SK-N-SH (cell line): ENCODE results near the gene MYO1F. TPM values are rescaled to one million over a fixed set of nuclear protein-coding genes. Genes with fewer than 3 reads are reported as not detected.

Source experiments
- CTCF ChIA-PET: fragments of 300-600, 350-600 bp; formaldehyde crosslinking; extraction: SDS; loops from one replicate; lab custom pipeline; 2021; lab: Yijun Ruan, JAX
- POLR2A ChIA-PET: fragments of 350-600 bp; sonication (Branson Sonifier 250); formaldehyde crosslinking; extraction: SDS; loops from one replicate; lab custom pipeline; 2020; ENCODE audit warnings: antibody characterized with exemption, inconsistent platforms; lab: Yijun Ruan, JAX
- DNase-seq: peaks from one replicate; pipeline ENCODE4 v3.0.0; 2012
- H2AFZ ChIP-seq: fragments of 200-600 bp; sonication (generic); 2 replicates; pipeline ENCODE4 v1.8.1; 2016; ENCODE audit warnings: antibody characterized with exemption, mild to moderate bottlenecking, low read depth
- H3F3A ChIP-seq: fragments of 200-600 bp; sonication (generic); replicated peaks from 2 replicates; pipeline ENCODE3; 2016; ENCODE audit warnings: antibody characterized with exemption, mild to moderate bottlenecking; ENCODE audit not compliant: insufficient read depth
- H3K27ac ChIP-seq, 2 experiments: fragments of 200-500 bp in 1 of 2; fragments of 200-600 bp in 1 of 2; sonication (Bioruptor generic) in 1 of 2; sonication (generic), shearing (Covaris generic) in 1 of 2; 2 replicates each; pipeline versions ENCODE4 v1.5.1 to v1.6.1; 2014 to 2016; ENCODE audit warnings: low read depth in 2 of 2, inconsistent platforms in 1 of 2, low read length in 1 of 2, mild to moderate bottlenecking in 1 of 2, mixed read lengths in 1 of 2
- H3K27me3 ChIP-seq: fragments of 200-600 bp; sonication (generic), shearing (Covaris generic); 2 replicates; pipeline ENCODE4 v1.6.1; 2016; ENCODE audit warnings: mixed run types; ENCODE audit not compliant: insufficient read depth
- H3K36me3 ChIP-seq, 2 experiments: fragments of 200-500 bp in 1 of 2; fragments of 200-600 bp in 1 of 2; sonication (Bioruptor generic) in 1 of 2; sonication (generic) in 1 of 2; replicated peaks in 1 of 2; 2 replicates each; pipeline versions ENCODE3 to v1.5.1; 2014 to 2016; ENCODE audit warnings: low read length in 1 of 2, mild to moderate bottlenecking in 1 of 2; ENCODE audit not compliant: insufficient read depth in 2 of 2, control insufficient read depth in 1 of 2
- H3K4me1 ChIP-seq, 2 experiments: fragments of 200-500 bp in 1 of 2; fragments of 200-600 bp in 1 of 2; sonication (Bioruptor generic) in 1 of 2; sonication (generic), shearing (Covaris generic) in 1 of 2; 2 replicates each; pipeline versions ENCODE4 v1.5.1 to v1.6.1; 2014 to 2016; ENCODE audit warnings: low read depth in 1 of 2, low read length in 1 of 2, mixed run types in 1 of 2; ENCODE audit not compliant: insufficient read depth in 2 of 2, control insufficient read depth in 1 of 2
- H3K4me2 ChIP-seq: fragments of 200-600 bp; sonication (generic), shearing (Covaris generic); 2 replicates; pipeline ENCODE4 v1.6.1; 2017; ENCODE audit warnings: mixed run types
- H3K4me3 ChIP-seq, 2 experiments: fragments of 200-500 bp in 1 of 2; fragments of 200-600 bp in 1 of 2; sonication (Bioruptor generic) in 1 of 2; sonication (generic), shearing (Covaris generic) in 1 of 2; 2 replicates each; pipeline versions ENCODE4 v1.5.1 to v1.8.1; 2014 to 2016; ENCODE audit warnings: low read depth in 2 of 2, inconsistent platforms in 1 of 2, low read length in 1 of 2, mild to moderate bottlenecking in 1 of 2, mixed read lengths in 1 of 2, moderate library complexity in 1 of 2
- H3K79me2 ChIP-seq: fragments of 200-600 bp; sonication (generic); 2 replicates; pipeline ENCODE4 v1.8.1; 2017; ENCODE audit warnings: mild to moderate bottlenecking; ENCODE audit not compliant: insufficient read depth
- H3K9ac ChIP-seq: fragments of 200-600 bp; sonication (generic); 2 replicates; pipeline ENCODE4 v1.6.1; 2017; ENCODE audit warnings: mixed run types
- H3K9me2 ChIP-seq: fragments of 200-600 bp; sonication (generic); 2 replicates; pipeline ENCODE4 v1.6.1; 2017; ENCODE audit warnings: mixed run types
- H3K9me3 ChIP-seq: fragments of 200-600 bp; sonication (generic); 2 replicates; pipeline ENCODE4 v1.6.1; 2017; ENCODE audit warnings: mixed run types, mild to moderate bottlenecking, moderate library complexity
- H4K20me1 ChIP-seq: fragments of 200-600 bp; sonication (generic); 2 replicates; pipeline ENCODE4 v1.6.1; 2017; ENCODE audit warnings: mild to moderate bottlenecking, mixed run types; ENCODE audit not compliant: insufficient read depth
- CHD2 ChIP-seq: fragments of 150-350 bp; IDR thresholded peaks from 2 replicates; pipeline ENCODE4 v1.6.1; 2018; ENCODE audit warnings: low read length; ENCODE audit not compliant: partially characterized antibody
- EZH2phosphoT487 ChIP-seq: fragments of 200-600 bp; sonication (generic); IDR thresholded peaks from 2 replicates; pipeline ENCODE4 v1.6.1; 2017; ENCODE audit warnings: low read depth, mixed run types, mild to moderate bottlenecking, antibody characterized with exemption, moderate library complexity, borderline replicate concordance
- FOXJ3 ChIP-seq: sonication (generic); formaldehyde crosslinking; IDR thresholded peaks from 2 replicates; pipeline ENCODE4 v1.5.1; 2020; ENCODE audit warnings: mild to moderate bottlenecking, missing genetic modification reagents
- FOXM1 ChIP-seq: IDR thresholded peaks from 2 replicates; pipeline ENCODE4 v1.4.0; 2012; ENCODE audit warnings: low read depth, mild to moderate bottlenecking
- GABPA ChIP-seq: IDR thresholded peaks from 2 replicates; pipeline ENCODE4 v1.4.0; 2012; ENCODE audit warnings: low read depth, mild to moderate bottlenecking
- GATA2 ChIP-seq: sonication (generic); formaldehyde crosslinking; IDR thresholded peaks from 2 replicates; pipeline ENCODE4 v1.5.0; 2020; ENCODE audit warnings: mild to moderate bottlenecking, missing genetic modification reagents
- JUND ChIP-seq: IDR thresholded peaks from 2 replicates; pipeline ENCODE4 v1.4.0; 2012
- MEF2A ChIP-seq: IDR thresholded peaks from 2 replicates; pipeline ENCODE4 v1.4.0; 2012; ENCODE audit warnings: low read depth, borderline replicate concordance
- MXI1 ChIP-seq: IDR thresholded peaks from 2 replicates; pipeline ENCODE4 v1.6.1; 2012; ENCODE audit warnings: mild to moderate bottlenecking, low read depth, low read length, improper control_type of control experiment
- NRF1 ChIP-seq: IDR thresholded peaks from 2 replicates; pipeline ENCODE4 v1.6.1; 2012; ENCODE audit warnings: low read depth, mild to moderate bottlenecking, low read length
- POLR2AphosphoS5 ChIP-seq: IDR thresholded peaks from 2 replicates; pipeline ENCODE4 v1.6.1; 2012; ENCODE audit warnings: low read depth, low read length
- RAD21 ChIP-seq: IDR thresholded peaks from 2 replicates; pipeline ENCODE4 v1.6.1; 2012; ENCODE audit warnings: mild to moderate bottlenecking, low read length
- RXRA ChIP-seq: IDR thresholded peaks from 2 replicates; pipeline ENCODE4 v1.4.0; 2012; ENCODE audit warnings: low read depth, mild to moderate bottlenecking, borderline replicate concordance
- SMC3 ChIP-seq: IDR thresholded peaks from 2 replicates; pipeline ENCODE4 v1.6.1; 2012; ENCODE audit warnings: low read depth, low read length, improper control_type of control experiment
- TAF1 ChIP-seq: IDR thresholded peaks from 2 replicates; pipeline ENCODE4 v1.6.1; 2012; ENCODE audit warnings: low read depth, mild to moderate bottlenecking, low read length, moderate library complexity, borderline replicate concordance
- TEAD4 ChIP-seq: IDR thresholded peaks from 2 replicates; pipeline ENCODE4 v1.4.0; 2012; ENCODE audit warnings: mild to moderate bottlenecking, borderline replicate concordance; ENCODE audit not compliant: insufficient read depth
- YY1 ChIP-seq: IDR thresholded peaks from 2 replicates; pipeline ENCODE4 v1.4.0; 2012; ENCODE audit warnings: low read depth, mild to moderate bottlenecking
- WGBS: methylation state at CpG from one replicate; pipeline ENCODE4 v1.1.6; 2017; ENCODE audit warnings: low lambda C conversion rate; 5-methylcytosine and 5-hydroxymethylcytosine counted together
- polyA plus RNA-seq, 3 experiments: library from polyadenylated mRNA; depleted of rRNA; stranded (reverse); fragments of >200 nt; gene quantifications; 2 replicates each; pipeline ENCODE4 v1.2.3, GENCODE V29; 2012
- TF ChIP-seq, protein P1 (sequence below): fragments of 150-350 bp; IDR thresholded peaks from 2 replicates; pipeline ENCODE4 v1.6.1; 2016; ENCODE audit warnings: mild to moderate bottlenecking, low read depth, low read length
- TF ChIP-seq, protein P2 (sequence below): IDR thresholded peaks from 2 replicates; pipeline ENCODE4 v1.4.0; 2012; ENCODE audit warnings: low read depth, borderline replicate concordance
- TF ChIP-seq, protein P3 (sequence below): fragments of 150-350 bp; IDR thresholded peaks from 2 replicates; pipeline ENCODE4 v1.6.1; 2017; ENCODE audit warnings: antibody characterized with exemption, low read length, low read depth, borderline replicate concordance
- TF ChIP-seq, protein P4 (sequence below): IDR thresholded peaks from 2 replicates; pipeline ENCODE4 v1.4.0; 2012; ENCODE audit warnings: low read depth, borderline replicate concordance
- TF ChIP-seq, protein P5 (sequence below): IDR thresholded peaks from 2 replicates; pipeline ENCODE4 v1.4.0; 2012; ENCODE audit warnings: low read depth
- TF ChIP-seq, protein P6 (sequence below): fragments of 200-600 bp; sonication (generic); IDR thresholded peaks from 2 replicates; pipeline ENCODE4 v1.6.1; 2017; ENCODE audit warnings: antibody characterized with exemption, mild to moderate bottlenecking, moderate library complexity

MYO1F gene
- polyA plus RNA-seq, 1 of the 3 experiments (the other 2 are of a cell fraction) = 0.51 TPM

DNA sequence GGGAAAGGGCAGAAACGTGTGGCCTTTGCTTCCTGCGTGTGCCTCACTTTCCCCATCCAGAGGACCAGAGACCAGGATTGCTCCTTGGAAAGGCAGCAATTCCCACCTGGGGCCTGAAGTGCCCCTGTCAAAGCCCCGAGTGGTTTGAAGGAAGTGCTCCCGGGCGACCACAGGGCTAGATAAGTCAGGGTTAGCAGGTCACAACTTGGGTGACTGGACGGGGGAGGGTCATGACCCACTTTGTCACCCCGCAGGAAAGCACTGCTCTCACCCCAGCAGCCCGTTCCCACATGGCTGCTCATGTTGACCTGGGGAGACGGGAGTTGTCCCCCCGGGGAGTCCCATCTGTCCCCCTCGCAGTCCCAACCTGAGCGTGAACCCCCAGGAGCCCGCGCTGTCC lies 75.3 kb downstream of the MYO1F start:
- no peak overlapping the region for H3K9ac ChIP-seq
- H4K20me1 ChIP-seq = no peaks in the 10 kb centered on the region
- H3K79me2 ChIP-seq = no peaks in the 10 kb centered on the region
- TF ChIP-seq RXRA (no peak), SMC3 (no peak), EZH2phosphoT487 (no peak), TAF1 (no peak), JUND (no peak), CHD2 (no peak), FOXJ3 (CRISPR knock-in tag) (no peak), MEF2A (no peak), POLR2AphosphoS5 (no peak), YY1 (no peak), RAD21 (no peak)
- TF ChIP-seq, protein P1, sequence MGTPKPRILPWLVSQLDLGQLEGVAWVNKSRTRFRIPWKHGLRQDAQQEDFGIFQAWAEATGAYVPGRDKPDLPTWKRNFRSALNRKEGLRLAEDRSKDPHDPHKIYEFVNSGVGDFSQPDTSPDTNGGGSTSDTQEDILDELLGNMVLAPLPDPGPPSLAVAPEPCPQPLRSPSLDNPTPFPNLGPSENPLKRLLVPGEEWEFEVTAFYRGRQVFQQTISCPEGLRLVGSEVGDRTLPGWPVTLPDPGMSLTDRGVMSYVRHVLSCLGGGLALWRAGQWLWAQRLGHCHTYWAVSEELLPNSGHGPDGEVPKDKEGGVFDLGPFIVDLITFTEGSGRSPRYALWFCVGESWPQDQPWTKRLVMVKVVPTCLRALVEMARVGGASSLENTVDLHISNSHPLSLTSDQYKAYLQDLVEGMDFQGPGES = no peak
- TF ChIP-seq, protein P2, sequence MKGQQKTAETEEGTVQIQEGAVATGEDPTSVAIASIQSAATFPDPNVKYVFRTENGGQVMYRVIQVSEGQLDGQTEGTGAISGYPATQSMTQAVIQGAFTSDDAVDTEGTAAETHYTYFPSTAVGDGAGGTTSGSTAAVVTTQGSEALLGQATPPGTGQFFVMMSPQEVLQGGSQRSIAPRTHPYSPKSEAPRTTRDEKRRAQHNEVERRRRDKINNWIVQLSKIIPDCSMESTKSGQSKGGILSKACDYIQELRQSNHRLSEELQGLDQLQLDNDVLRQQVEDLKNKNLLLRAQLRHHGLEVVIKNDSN = no peak
- H3K27ac ChIP-seq = no peak overlapping the region
- no peaks in the 10 kb centered on the region for H3K27me3 ChIP-seq
- H3K9me2 ChIP-seq = no peaks in the 10 kb centered on the region
- H3K9me3 ChIP-seq = no peaks in the 10 kb centered on the region
- H3K36me3 ChIP-seq = no peaks in the 10 kb centered on the region
- no peak overlapping the region for H3K4me3 ChIP-seq
- peaks cover 3% of the 10 kb centered on the region for H3F3A ChIP-seq
- H2AFZ ChIP-seq = no peak overlapping the region
- DNase-seq = no peak
- H3K4me1 ChIP-seq = peaks cover 0 to 5% of the 10 kb centered on the region in 2 experiments; a peak in 1 of 4 replicates
- ChIA-PET POLR2A (no interaction called here), CTCF (no interaction called here)
- 92% methylated on average over 3 of the region's 14 CpGs for WGBS
- H3K4me2 ChIP-seq = no peak overlapping the region

DNA sequence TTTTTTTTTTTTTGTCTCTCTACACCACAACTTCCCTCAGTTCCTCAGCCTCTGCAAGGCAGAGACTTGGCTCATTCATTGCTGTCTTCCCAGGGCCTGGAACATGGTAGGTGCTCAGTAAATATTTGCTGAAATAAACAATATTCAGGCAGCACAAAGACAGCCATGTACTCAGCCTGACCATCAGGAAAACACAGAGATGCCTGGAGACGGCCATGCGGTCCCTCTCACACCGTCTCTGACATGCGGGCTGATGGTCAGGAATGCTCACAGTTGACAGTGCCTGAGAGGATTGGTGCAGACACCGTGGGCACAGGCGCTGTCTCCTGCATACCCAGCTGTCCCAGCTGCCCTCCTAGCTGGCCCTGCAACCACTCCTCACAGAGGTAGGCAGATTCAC lies 75.7 kb downstream of the MYO1F start:
- H3K36me3 ChIP-seq = no peaks in the 10 kb centered on the region
- WGBS = 83% methylated on average over 6 of the region's 6 CpGs
- ChIA-PET CTCF (no interaction called here), POLR2A (no interaction called here)
- no peaks in the 10 kb centered on the region for H3K27me3 ChIP-seq
- peaks cover 4% of the 10 kb centered on the region for H3F3A ChIP-seq
- no peak overlapping the region for H2AFZ ChIP-seq
- H3K9me3 ChIP-seq = no peaks in the 10 kb centered on the region
- no peak overlapping the region for H3K9ac ChIP-seq
- H3K4me3 ChIP-seq = no peak overlapping the region
- no peak overlapping the region for H3K27ac ChIP-seq
- no peak for DNase-seq
- no peak overlapping the region for H3K4me2 ChIP-seq
- H3K4me1 ChIP-seq = peaks cover 0 to 4% of the 10 kb centered on the region in 2 experiments; a peak in 1 of 4 replicates
- H3K9me2 ChIP-seq = no peaks in the 10 kb centered on the region
- no peaks in the 10 kb centered on the region for H4K20me1 ChIP-seq
- H3K79me2 ChIP-seq = no peaks in the 10 kb centered on the region
- TF ChIP-seq TAF1 (no peak), SMC3 (no peak), GATA2 (CRISPR knock-in tag) (no peak), FOXM1 (no peak), GABPA (no peak), POLR2AphosphoS5 (no peak), CHD2 (no peak), MXI1 (no peak), RAD21 (no peak), NRF1 (no peak), TEAD4 (no peak)
- TF ChIP-seq, protein P3, sequence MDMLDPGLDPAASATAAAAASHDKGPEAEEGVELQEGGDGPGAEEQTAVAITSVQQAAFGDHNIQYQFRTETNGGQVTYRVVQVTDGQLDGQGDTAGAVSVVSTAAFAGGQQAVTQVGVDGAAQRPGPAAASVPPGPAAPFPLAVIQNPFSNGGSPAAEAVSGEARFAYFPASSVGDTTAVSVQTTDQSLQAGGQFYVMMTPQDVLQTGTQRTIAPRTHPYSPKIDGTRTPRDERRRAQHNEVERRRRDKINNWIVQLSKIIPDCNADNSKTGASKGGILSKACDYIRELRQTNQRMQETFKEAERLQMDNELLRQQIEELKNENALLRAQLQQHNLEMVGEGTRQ = no peak
- TF ChIP-seq, protein P4, sequence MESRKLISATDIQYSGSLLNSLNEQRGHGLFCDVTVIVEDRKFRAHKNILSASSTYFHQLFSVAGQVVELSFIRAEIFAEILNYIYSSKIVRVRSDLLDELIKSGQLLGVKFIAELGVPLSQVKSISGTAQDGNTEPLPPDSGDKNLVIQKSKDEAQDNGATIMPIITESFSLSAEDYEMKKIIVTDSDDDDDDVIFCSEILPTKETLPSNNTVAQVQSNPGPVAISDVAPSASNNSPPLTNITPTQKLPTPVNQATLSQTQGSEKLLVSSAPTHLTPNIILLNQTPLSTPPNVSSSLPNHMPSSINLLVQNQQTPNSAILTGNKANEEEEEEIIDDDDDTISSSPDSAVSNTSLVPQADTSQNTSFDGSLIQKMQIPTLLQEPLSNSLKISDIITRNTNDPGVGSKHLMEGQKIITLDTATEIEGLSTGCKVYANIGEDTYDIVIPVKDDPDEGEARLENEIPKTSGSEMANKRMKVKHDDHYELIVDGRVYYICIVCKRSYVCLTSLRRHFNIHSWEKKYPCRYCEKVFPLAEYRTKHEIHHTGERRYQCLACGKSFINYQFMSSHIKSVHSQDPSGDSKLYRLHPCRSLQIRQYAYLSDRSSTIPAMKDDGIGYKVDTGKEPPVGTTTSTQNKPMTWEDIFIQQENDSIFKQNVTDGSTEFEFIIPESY = no peak
- TF ChIP-seq, protein P5, sequence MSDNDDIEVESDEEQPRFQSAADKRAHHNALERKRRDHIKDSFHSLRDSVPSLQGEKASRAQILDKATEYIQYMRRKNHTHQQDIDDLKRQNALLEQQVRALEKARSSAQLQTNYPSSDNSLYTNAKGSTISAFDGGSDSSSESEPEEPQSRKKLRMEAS = no peak
- TF ChIP-seq, protein P6, sequence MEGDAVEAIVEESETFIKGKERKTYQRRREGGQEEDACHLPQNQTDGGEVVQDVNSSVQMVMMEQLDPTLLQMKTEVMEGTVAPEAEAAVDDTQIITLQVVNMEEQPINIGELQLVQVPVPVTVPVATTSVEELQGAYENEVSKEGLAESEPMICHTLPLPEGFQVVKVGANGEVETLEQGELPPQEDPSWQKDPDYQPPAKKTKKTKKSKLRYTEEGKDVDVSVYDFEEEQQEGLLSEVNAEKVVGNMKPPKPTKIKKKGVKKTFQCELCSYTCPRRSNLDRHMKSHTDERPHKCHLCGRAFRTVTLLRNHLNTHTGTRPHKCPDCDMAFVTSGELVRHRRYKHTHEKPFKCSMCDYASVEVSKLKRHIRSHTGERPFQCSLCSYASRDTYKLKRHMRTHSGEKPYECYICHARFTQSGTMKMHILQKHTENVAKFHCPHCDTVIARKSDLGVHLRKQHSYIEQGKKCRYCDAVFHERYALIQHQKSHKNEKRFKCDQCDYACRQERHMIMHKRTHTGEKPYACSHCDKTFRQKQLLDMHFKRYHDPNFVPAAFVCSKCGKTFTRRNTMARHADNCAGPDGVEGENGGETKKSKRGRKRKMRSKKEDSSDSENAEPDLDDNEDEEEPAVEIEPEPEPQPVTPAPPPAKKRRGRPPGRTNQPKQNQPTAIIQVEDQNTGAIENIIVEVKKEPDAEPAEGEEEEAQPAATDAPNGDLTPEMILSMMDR = no peak
